ENCODE measurements around the gene DUS2. TPM values are rescaled to one million over a fixed set of nuclear protein-coding genes. Genes with fewer than 3 reads are reported as not detected.
"Not testable (repeated sequence)": the region's sequence is repeated elsewhere in the genome, so short reads cannot be mapped to it uniquely, and the experiment has no call there.

DUS2 gene
- total and polyA plus RNA-seq, 4 donors: 3.0 to 13.1 (median 7.1) TPM

DNA sequence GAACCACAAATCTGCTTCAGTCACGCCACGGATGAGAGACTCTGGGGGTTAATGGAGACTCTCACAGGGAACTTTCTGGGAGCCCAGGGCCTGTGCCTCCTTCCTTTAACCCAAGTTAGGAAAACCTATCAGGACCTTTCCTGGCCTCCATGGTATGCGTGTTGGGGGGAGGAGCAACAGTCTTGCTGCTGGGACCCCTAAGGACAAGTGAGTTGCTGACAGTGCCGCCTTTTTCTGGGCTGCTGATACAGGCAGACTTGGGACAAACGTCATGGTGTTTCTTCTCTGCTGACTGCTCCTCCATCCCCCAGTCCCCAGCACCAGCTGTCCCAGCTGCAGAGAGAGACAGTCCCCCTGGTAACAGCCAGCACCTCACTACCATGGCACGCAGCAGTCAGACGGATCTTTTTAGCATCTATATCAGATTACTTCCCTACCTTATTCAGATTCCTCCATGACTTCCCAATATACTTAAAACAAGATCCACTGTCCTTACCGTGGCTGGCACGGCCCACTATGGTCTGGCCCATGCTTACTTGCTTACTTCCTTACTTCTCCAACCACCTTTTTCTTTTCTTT is 13.8 kb upstream of the DUS2 start:
- no peaks in the 10 kb centered on the region for H3K36me3 ChIP-seq (ENCODE audit: control insufficient read depth in 1 of 2, insufficient read depth in 2 of 2, low read length in 1 of 2)
- H3K4me1 ChIP-seq (ENCODE audit: control insufficient read depth in 1 of 2, insufficient read depth in 2 of 2, low read length in 2 of 2): no peaks in the 10 kb centered on the region
- no peak overlapping the region for H3K4me3 ChIP-seq (ENCODE audit: low read length in 2 of 2)
- no peak for DNase-seq
- WGBS, 2 donors: 43 to 54% methylated on average over 9 of the region's 9 CpGs
- ATAC-seq (ENCODE audit: low FRiP score): no peak
- H3K27ac ChIP-seq (ENCODE audit: low read depth in 1 of 2, low read length in 2 of 2): no peak overlapping the region
- no peaks in the 10 kb centered on the region for H3K9me3 ChIP-seq (ENCODE audit: control insufficient read depth, low read length)
- H3K27me3 ChIP-seq (ENCODE audit: control insufficient read depth in 1 of 2, insufficient read depth in 2 of 2, low read length in 1 of 2): no peaks in the 10 kb centered on the region
- intact Hi-C loops (cut with DNase I): no loop called here

DNA sequence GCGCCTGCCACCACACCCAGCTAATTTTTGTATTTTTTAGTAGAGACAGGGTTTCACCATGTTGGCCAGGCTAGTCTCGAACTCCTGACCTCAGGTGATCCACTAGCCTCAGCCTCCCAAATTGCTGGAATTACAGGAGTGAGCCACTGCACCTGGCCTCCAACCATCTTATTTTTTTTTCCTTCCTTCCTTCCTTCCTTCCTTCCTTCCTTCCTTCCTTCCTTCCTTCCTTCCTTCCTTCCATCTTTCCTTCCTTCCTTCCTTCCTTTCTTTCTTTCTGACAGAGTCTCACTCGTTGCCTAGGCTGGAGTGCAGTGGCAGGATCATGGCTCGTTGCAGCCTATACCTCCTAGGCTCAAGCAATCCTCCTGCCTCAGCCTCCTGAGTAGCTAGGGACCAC is 13.2 kb upstream of the DUS2 start:
- intact Hi-C loops (cut with DNase I); H3K4me1 ChIP-seq (ENCODE audit: control insufficient read depth in 1 of 2, insufficient read depth in 2 of 2, low read length in 2 of 2); ATAC-seq (ENCODE audit: low FRiP score); H3K27me3 ChIP-seq (ENCODE audit: control insufficient read depth in 1 of 2, insufficient read depth in 2 of 2, low read length in 1 of 2); DNase-seq; H3K9me3 ChIP-seq (ENCODE audit: control insufficient read depth, low read length); H3K27ac ChIP-seq (ENCODE audit: low read depth in 1 of 2, low read length in 2 of 2); H3K4me3 ChIP-seq (ENCODE audit: low read length in 2 of 2); H3K36me3 ChIP-seq (ENCODE audit: control insufficient read depth in 1 of 2, insufficient read depth in 2 of 2, low read length in 1 of 2): not testable (repeated sequence)
- WGBS, 2 donors: 73 to 83% methylated on average over 4 of the region's 4 CpGs

- WGBS, 2 donors: 69 to 74% methylated on average over 1 of the region's 1 CpG
- intact Hi-C loops (cut with DNase I): no loop called here
- Histone ChIP-seq H3K36me3 (ENCODE audit: control insufficient read depth in 1 of 2, insufficient read depth in 2 of 2, low read length in 1 of 2) (no peaks in the 10 kb centered on the region), H3K4me1 (ENCODE audit: control insufficient read depth in 1 of 2, insufficient read depth in 2 of 2, low read length in 2 of 2) (no peaks in the 10 kb centered on the region), H3K4me3 (ENCODE audit: low read length in 2 of 2) (no peak overlapping the region), H3K27ac (ENCODE audit: low read depth in 1 of 2, low read length in 2 of 2) (no peak overlapping the region), H3K9me3 (ENCODE audit: control insufficient read depth, low read length) (no peaks in the 10 kb centered on the region), H3K27me3 (ENCODE audit: control insufficient read depth in 1 of 2, insufficient read depth in 2 of 2, low read length in 1 of 2) (no peaks in the 10 kb centered on the region)
- DNase-seq: no peak
- ATAC-seq (ENCODE audit: low FRiP score): no peak
These were observed 9.6 kb upstream of the DUS2 start for GRCh38 chr16:68013440-68013839.

DNA sequence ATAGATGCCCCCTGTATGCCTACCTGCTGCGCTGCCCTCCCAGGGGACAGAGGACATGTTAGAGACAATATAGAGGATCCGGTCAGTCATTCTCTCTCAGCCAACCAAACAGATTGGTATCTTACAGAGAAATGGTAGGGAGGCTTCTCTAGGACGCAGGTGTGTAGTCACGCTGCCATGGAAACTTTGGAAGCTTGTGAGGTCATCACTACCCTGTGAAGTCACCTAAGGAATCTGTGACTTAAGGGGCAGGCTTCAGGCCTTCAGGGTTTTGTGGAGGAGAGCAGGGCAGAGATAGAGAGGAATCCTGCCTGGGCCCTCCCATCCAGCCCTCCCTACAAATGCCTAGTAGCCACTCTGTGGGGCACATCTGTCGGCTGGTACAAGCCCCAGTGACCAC is 7.4 kb upstream of the DUS2 start, which contains the start of gene DPEP2NB:
TSS of gene DPEP2NB (minus strand) at position 231 of the 400 bp plus-strand sequence. CDS start at position 90, 141 bp downstream.
- H3K4me1 ChIP-seq (ENCODE audit: control insufficient read depth in 1 of 2, insufficient read depth in 2 of 2, low read length in 2 of 2): no peaks in the 10 kb centered on the region
- no peaks in the 10 kb centered on the region for H3K36me3 ChIP-seq (ENCODE audit: control insufficient read depth in 1 of 2, insufficient read depth in 2 of 2, low read length in 1 of 2)
- no peak within 1 kb of the TSS for H3K4me3 ChIP-seq (ENCODE audit: low read length in 2 of 2)
- 82 to 85% methylated on average over 5 of the region's 5 CpGs for WGBS, 2 donors
- no peaks in the 10 kb centered on the region for H3K9me3 ChIP-seq (ENCODE audit: control insufficient read depth, low read length)
- ATAC-seq (ENCODE audit: low FRiP score): no peak
- H3K27me3 ChIP-seq (ENCODE audit: control insufficient read depth in 1 of 2, insufficient read depth in 2 of 2, low read length in 1 of 2): no peaks in the 10 kb centered on the region
- DNase-seq: no peak
- intact Hi-C loops (cut with DNase I): no loop called here
- no peak within 1 kb of the TSS for H3K27ac ChIP-seq (ENCODE audit: low read depth in 1 of 2, low read length in 2 of 2)

GRCh38 chr16:68019167-68019680 is 3.9 kb upstream of the DUS2 start:
- Histone ChIP-seq H3K4me1 (ENCODE audit: control insufficient read depth in 1 of 2, insufficient read depth in 2 of 2, low read length in 2 of 2) (no peaks in the 10 kb centered on the region), H3K4me3 (ENCODE audit: low read length in 2 of 2) (no peak overlapping the region), H3K27me3 (ENCODE audit: control insufficient read depth in 1 of 2, insufficient read depth in 2 of 2, low read length in 1 of 2) (no peaks in the 10 kb centered on the region), H3K9me3 (ENCODE audit: control insufficient read depth, low read length) (no peaks in the 10 kb centered on the region), H3K36me3 (ENCODE audit: control insufficient read depth in 1 of 2, insufficient read depth in 2 of 2, low read length in 1 of 2) (no peaks in the 10 kb centered on the region), H3K27ac (ENCODE audit: low read depth in 1 of 2, low read length in 2 of 2) (no peak overlapping the region)
- WGBS, 2 donors: 67 to 71% methylated on average over 8 of the region's 8 CpGs
- no peak for ATAC-seq (ENCODE audit: low FRiP score)
- intact Hi-C loops (cut with DNase I): no loop called here
- DNase-seq: no peak

DNA sequence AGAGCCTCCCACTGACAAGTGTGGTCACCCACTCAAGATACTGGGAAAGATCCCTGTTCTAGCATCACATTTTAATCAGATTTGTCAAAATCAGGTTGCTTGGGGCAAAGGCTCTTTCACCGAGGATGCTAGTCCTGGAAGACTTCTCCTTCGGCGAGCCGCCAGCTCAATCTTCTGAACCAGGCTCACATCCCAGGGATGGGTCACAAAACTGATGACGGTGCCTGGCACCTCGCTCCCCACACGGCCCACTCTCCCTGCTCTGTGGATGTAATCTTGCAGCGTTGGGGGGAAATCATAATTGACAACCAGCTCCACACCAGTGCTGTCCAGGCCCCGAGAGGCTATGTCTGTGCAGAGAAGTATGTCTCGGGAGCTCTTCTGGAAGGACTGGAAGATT is 1.6 kb upstream of the DUS2 start:
- no peaks in the 10 kb centered on the region for H3K4me1 ChIP-seq (ENCODE audit: control insufficient read depth in 1 of 2, insufficient read depth in 2 of 2, low read length in 2 of 2)
- H3K36me3 ChIP-seq (ENCODE audit: control insufficient read depth in 1 of 2, insufficient read depth in 2 of 2, low read length in 1 of 2): no peaks in the 10 kb centered on the region
- H3K9me3 ChIP-seq (ENCODE audit: control insufficient read depth, low read length): no peaks in the 10 kb centered on the region
- 95 to 96% methylated on average over 10 of the region's 10 CpGs for WGBS, 2 donors
- no peak overlapping the region for H3K27ac ChIP-seq (ENCODE audit: low read depth in 1 of 2, low read length in 2 of 2)
- H3K4me3 ChIP-seq (ENCODE audit: low read length in 2 of 2): no peak overlapping the region
- DNase-seq: no peak
- ATAC-seq (ENCODE audit: low FRiP score): no peak
- intact Hi-C loops (cut with DNase I): no loop called here
- H3K27me3 ChIP-seq (ENCODE audit: control insufficient read depth in 1 of 2, insufficient read depth in 2 of 2, low read length in 1 of 2): no peaks in the 10 kb centered on the region

- ATAC-seq (ENCODE audit: low FRiP score): peak; percentile 3
- H3K9me3 ChIP-seq (ENCODE audit: control insufficient read depth, low read length): no peaks in the 10 kb centered on the region
- no peaks in the 10 kb centered on the region for H3K4me1 ChIP-seq (ENCODE audit: control insufficient read depth in 1 of 2, insufficient read depth in 2 of 2, low read length in 2 of 2)
- peak overlapping the region; percentile 46 for H3K4me3 ChIP-seq (ENCODE audit: low read length in 2 of 2)
- H3K27ac ChIP-seq (ENCODE audit: low read depth in 1 of 2, low read length in 2 of 2): no peak overlapping the region
- intact Hi-C loops (cut with DNase I): no loop called here
- H3K36me3 ChIP-seq (ENCODE audit: control insufficient read depth in 1 of 2, insufficient read depth in 2 of 2, low read length in 1 of 2): no peaks in the 10 kb centered on the region
- H3K27me3 ChIP-seq (ENCODE audit: control insufficient read depth in 1 of 2, insufficient read depth in 2 of 2, low read length in 1 of 2): no peaks in the 10 kb centered on the region
- DNase-seq: peak in 1 of 2 donors; percentile 75
- WGBS, 2 donors: 9 to 13% methylated on average over 19 of the region's 19 CpGs
These were observed 781 bp upstream of the DUS2 start for GRCh38 chr16:68022278-68022727.

GRCh38 chr16:68028996-68029395 is 5.9 kb downstream of the DUS2 start:
- WGBS, 2 donors: 93 to 100% methylated on average over 3 of the region's 3 CpGs
- Histone ChIP-seq H3K27ac (ENCODE audit: low read depth in 1 of 2, low read length in 2 of 2) (no peak overlapping the region), H3K36me3 (ENCODE audit: control insufficient read depth in 1 of 2, insufficient read depth in 2 of 2, low read length in 1 of 2) (peaks cover 0 to 4% of the 10 kb centered on the region in 2 donors), H3K9me3 (ENCODE audit: control insufficient read depth, low read length) (no peaks in the 10 kb centered on the region), H3K4me1 (ENCODE audit: control insufficient read depth in 1 of 2, insufficient read depth in 2 of 2, low read length in 2 of 2) (no peaks in the 10 kb centered on the region), H3K4me3 (ENCODE audit: low read length in 2 of 2) (no peak overlapping the region), H3K27me3 (ENCODE audit: control insufficient read depth in 1 of 2, insufficient read depth in 2 of 2, low read length in 1 of 2) (no peaks in the 10 kb centered on the region)
- DNase-seq (no peak), ATAC-seq (ENCODE audit: low FRiP score) (no peak)
- intact Hi-C loops (cut with DNase I): no loop called here

DNA sequence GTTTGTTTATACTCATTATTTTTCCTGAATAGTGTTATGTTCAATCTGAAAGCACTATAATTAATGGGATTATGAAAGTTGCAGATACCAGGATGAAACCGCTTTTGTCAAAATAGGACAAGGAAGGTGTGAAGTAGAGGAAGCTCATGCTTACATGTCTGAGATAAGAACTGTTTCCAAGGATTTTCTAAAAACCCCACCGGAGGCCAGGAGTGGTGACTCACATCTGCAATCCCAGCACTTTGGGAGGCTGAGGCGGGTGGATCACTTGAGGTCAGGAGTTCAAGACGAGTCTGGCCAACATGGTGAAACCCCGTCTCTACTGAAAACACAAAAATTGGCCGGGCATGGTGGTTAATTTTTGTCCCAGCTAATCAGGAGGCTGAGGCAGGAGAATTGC is 7.0 kb downstream of the DUS2 start:
- H3K27me3 ChIP-seq (ENCODE audit: control insufficient read depth in 1 of 2, insufficient read depth in 2 of 2, low read length in 1 of 2); intact Hi-C loops (cut with DNase I); H3K36me3 ChIP-seq (ENCODE audit: control insufficient read depth in 1 of 2, insufficient read depth in 2 of 2, low read length in 1 of 2); H3K9me3 ChIP-seq (ENCODE audit: control insufficient read depth, low read length); H3K4me1 ChIP-seq (ENCODE audit: control insufficient read depth in 1 of 2, insufficient read depth in 2 of 2, low read length in 2 of 2); DNase-seq; H3K4me3 ChIP-seq (ENCODE audit: low read length in 2 of 2); H3K27ac ChIP-seq (ENCODE audit: low read depth in 1 of 2, low read length in 2 of 2): not testable (repeated sequence)
- 84 to 89% methylated on average over 6 of the region's 6 CpGs for WGBS, 2 donors
- peak; percentile 38 for ATAC-seq (ENCODE audit: low FRiP score)
